ENCODE results near the gene AKAP11.

DNA sequence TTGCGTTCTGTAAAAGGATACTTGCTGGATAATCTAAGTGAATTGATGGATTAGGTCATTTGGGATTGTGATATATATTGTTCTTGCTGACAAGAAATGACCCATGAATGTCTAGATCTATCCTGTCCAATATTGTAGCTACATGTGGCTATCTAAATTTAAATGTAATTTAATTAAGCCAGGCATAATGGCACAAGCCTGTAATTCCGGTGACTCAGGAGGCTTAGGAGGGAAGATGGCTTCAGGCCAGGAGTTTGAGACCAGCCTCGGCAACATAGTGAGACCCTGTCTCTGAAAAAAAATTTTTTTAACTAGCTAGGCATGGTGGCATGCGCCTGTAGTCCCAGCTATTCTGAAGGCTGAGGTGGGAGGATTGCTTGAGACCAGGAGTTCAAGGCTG, 39.3 kb upstream of the AKAP11 start:
- TF ChIP-seq POLR2A (IDR thresholded peaks at IDR 0.05), result no peak
- TF ChIP-seq, protein P1, sequence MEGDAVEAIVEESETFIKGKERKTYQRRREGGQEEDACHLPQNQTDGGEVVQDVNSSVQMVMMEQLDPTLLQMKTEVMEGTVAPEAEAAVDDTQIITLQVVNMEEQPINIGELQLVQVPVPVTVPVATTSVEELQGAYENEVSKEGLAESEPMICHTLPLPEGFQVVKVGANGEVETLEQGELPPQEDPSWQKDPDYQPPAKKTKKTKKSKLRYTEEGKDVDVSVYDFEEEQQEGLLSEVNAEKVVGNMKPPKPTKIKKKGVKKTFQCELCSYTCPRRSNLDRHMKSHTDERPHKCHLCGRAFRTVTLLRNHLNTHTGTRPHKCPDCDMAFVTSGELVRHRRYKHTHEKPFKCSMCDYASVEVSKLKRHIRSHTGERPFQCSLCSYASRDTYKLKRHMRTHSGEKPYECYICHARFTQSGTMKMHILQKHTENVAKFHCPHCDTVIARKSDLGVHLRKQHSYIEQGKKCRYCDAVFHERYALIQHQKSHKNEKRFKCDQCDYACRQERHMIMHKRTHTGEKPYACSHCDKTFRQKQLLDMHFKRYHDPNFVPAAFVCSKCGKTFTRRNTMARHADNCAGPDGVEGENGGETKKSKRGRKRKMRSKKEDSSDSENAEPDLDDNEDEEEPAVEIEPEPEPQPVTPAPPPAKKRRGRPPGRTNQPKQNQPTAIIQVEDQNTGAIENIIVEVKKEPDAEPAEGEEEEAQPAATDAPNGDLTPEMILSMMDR (IDR thresholded peaks at IDR 0.05), result no peak

Data from lower leg skin (tissue), 3 donors.